HPDE6-E6E7 (cell line): ENCODE data around the gene ATOSA.
A peak's percentile ranks its signal among the peaks of the same experiment; 100 is the strongest.

Experiments
- DNase-seq: peaks from one replicate; pipeline ENCODE4 v3.0.0; 2011; ENCODE audit warnings: missing footprints; ENCODE audit errors: extremely low spot score

The ATOSA gene

DNA sequence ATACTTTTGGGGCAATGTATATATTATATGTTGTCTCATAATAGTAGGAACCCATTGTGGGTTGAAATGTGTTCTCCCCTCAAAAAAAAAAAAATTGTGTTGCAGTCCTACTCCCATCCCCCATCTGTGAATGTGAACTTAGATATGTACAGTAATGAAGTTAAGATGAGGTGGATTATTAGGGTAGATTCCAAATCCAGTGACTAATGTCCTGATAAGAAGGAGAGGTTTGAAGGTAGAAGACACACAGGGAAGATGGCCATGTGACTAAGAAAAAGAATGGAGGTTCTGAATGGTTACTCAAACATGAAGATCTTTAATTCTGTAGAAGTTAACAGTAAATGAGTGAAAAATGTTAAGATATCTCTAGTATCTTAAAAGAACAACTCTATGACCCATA, 3.0 kb upstream of the ATOSA start:
- no peak for DNase-seq

DNA sequence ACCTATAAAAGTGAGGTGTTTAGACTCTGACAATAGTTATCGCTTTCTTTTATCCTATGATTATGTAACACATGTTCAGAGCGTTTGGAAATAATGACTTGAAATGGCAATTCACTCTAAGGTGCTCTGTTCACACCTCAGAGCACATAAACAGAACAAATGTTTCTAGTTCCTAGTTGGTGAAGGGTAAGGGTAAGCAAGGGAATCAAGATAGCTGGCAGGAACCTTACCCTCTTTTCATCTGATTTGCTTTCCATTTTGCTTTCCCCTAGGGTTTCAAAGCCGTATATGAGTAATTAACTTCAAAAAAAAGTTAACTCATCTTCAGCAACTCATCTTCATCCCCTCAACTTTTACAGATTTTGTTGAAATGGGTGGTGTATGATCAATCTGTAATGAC, 2.3 kb upstream of the ATOSA start:
- DNase-seq: no peak

- no peak for DNase-seq
Measured at GRCh38 chr15:52680761-52681160, 1.6 kb upstream of the ATOSA start.

- no peak for DNase-seq
Measured at GRCh38 chr15:52680041-52680391, 828 bp upstream of the ATOSA start.

- peak; percentile 52 for DNase-seq
Measured at GRCh38 chr15:52678468-52679231, 538 bp downstream of the ATOSA start.

GRCh38 chr15:52677593-52678467, 1.4 kb downstream of the ATOSA start:
- DNase-seq: peak; percentile 33

GRCh38 chr15:52674831-52675230, 4.4 kb downstream of the ATOSA start:
- no peak for DNase-seq

DNA sequence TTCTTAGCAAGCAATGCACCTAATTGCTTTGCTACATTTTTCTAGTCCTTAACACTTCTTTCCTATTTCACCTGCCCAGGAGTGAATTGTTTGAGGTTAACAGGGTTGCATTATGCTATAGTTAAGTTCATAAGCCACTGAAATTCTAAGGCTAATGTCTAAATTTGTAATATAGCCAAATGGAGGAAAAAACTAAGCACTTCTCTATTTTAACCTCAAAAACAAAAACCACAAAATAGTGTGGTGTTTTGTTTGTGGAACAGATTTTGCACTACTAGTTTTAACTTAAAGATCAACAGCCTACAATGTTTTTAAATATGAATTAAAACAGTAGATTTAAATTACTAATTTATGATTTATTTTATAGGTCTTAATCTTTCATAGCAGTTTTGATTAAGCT, 5.5 kb downstream of the ATOSA start:
- no peak for DNase-seq

GRCh38 chr15:52673312-52673711, 5.9 kb downstream of the ATOSA start:
- DNase-seq: no peak

DNA sequence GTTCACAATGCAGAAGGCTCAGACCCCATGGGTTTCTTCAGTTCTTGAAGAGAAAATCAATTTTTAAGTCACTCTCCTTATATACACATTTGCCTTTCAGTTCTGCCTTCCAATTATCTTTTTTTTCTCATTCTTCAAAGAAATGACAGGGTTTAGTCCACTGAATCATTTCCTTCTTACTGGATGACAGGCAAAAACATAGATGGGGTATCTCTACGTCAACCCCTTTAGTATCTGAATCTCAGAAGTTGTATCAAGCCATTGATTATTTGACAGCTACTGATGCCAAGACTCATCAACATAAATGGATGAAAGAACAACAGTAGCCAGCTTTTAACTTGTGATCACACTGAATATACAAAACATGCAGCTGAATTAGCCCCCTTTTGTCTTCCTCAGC, 6.5 kb downstream of the ATOSA start:
- no peak for DNase-seq

GRCh38 chr15:52670087-52670486, 9.1 kb downstream of the ATOSA start:
- no peak for DNase-seq

- no peak for DNase-seq
Measured at GRCh38 chr15:52668133-52668532, 11.1 kb downstream of the ATOSA start.

GRCh38 chr15:52667597-52667996, 11.6 kb downstream of the ATOSA start:
- no peak for DNase-seq

- DNase-seq: no peak
Measured at GRCh38 chr15:52663536-52664294, 15.5 kb downstream of the ATOSA start.

GRCh38 chr15:52661909-52662308, 17.3 kb downstream of the ATOSA start:
- no peak for DNase-seq

- DNase-seq: no peak
Measured at GRCh38 chr15:52660192-52660591, 19.0 kb downstream of the ATOSA start.

DNA sequence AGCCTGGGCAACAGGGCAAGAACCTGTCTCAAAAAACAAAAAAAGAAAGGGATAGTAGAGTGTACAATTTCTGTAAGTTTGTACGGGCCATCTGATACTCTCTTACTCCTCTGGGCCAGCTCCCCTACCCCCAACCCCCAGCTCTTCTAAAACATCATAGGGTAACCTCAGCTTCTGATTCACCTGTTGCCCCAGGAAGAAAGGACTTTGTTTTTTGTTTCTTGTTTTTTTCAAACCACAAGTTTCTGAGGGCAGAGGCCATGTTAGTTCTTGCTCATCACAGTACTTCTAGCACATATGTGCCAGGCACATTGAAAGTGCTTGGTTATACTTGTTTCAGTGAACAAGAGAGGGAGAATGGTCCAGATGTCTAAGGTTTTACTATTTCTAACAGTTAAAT, 20.2 kb downstream of the ATOSA start:
- DNase-seq: no peak

DNA sequence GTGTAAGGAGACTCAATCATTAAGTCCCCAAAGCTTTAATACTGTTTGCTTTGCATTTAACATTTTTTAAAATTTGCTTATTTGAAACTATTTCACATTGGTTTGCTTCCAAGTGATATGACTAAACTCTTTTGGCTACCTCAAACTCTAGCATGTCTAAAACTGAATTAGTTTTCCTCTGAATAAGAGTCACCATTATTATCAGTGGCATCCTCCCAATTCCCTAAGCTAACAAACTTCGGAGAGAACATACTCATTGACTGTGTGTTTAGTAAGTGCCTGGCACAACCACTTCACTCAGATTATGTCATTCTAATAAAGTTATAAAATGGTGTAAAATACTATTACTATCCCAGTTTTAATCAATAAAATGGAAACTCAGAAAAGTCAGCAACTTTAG, 21.9 kb downstream of the ATOSA start:
- DNase-seq: no peak

DNA sequence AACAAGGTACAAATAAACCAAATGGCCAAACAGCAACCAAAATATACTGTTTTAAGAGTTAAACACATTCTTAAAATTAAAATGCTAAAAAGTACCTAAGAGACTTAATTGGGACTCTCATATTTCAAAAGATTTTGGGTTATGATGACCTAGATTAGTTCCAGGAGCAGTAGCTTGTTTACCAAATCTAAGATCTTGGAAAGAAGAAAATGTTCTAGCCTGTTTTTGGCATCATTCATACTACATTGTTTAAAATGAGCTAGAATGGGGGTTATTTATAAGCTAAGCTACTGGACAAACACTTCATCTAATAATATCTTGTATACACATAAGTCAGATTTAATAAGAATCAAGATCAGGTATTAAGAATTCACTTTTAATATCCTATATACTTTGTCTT, 22.8 kb downstream of the ATOSA start:
- no peak for DNase-seq

DNA sequence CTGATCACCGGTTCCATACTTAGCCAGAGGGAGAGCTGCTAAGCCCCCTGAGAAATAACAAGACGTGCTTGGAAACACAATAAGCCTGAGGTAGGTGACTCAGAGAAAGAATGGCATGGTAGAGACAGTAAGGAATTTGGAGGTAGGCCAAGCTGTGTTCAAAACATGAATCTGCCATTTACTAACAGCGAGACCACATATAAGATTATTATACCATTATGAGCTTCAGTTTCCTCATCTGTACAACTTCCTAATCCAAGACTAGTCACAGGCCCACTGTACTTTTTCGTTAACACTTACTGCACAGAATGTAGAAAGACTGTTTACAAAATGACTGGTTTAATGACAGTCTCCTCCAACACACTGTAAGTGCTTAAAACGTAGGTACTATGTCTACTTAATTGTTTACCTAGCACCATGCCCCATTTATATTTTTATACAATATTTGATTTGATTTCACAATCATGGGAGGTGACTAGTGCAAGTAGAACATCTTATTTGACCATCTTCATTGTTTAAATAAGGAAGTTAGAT, 25.7 kb downstream of the ATOSA start:
- peak; percentile 68 for DNase-seq

- peak; percentile 14 for DNase-seq
Measured at GRCh38 chr15:52652984-52653383, 26.2 kb downstream of the ATOSA start.

DNA sequence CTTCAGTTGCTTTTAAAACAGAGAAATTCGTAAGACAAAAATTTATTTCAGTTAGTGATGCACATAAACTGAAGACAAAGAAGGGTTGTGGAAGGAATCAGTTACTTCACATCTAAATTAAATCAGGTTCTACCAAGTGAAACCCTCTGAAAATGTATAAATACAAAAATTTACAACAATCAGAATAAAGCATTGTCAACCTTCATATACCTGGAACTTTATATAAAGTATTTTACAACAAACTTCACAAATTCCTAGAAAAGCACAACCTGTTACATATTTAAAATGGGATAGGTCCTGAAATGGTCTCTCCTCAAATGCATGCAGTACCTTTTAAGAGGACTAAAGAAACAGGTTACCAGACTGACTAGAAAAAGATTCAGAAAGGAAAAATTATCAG, 26.9 kb downstream of the ATOSA start:
- DNase-seq: no peak
